SK-N-SH treated with all-trans-retinoic acid at 6 μM for 48 hours (cell line): ENCODE measurements around the gene PIGN.

Experiments used
- ATAC-seq: fragments of 200-7000 bp; cut with Tn5 transposase; 3 replicates; pipeline ENCODE4 v1.9.1; 2020; ENCODE audit warnings: mild to moderate bottlenecking, moderate library complexity
- ARNTL ChIP-seq: fragments of 450-650 bp; formaldehyde crosslinking; IDR thresholded peaks from 2 replicates; pipeline ENCODE4 v1.5.0; 2020; ENCODE audit warnings: low read depth, mild to moderate bottlenecking, moderate library complexity, borderline replicate concordance
- BACH2 ChIP-seq: fragments of 250-450 bp; sonication (Bioruptor Pico); IDR thresholded peaks from 2 replicates; pipeline ENCODE4 v1.9.0; 2021; ENCODE audit warnings: mild to moderate bottlenecking, borderline replicate concordance
- CSDC2 ChIP-seq: fragments of 250-450 bp; sonication (Bioruptor Pico); IDR thresholded peaks from 2 replicates; pipeline ENCODE4 v1.5.0; 2020; ENCODE audit warnings: mild to moderate bottlenecking, moderate library complexity
- CSRNP3 ChIP-seq: fragments of 250-450 bp; sonication (Bioruptor Pico); IDR thresholded peaks from 2 replicates; pipeline ENCODE4 v1.5.1; 2021; ENCODE audit warnings: mild to moderate bottlenecking, moderate library complexity
- ESRRG ChIP-seq: fragments of 250-450 bp; sonication (Bioruptor Pico); IDR thresholded peaks from 2 replicates; pipeline ENCODE4 v1.6.1; 2021; ENCODE audit warnings: mild to moderate bottlenecking
- GLIS3 ChIP-seq: fragments of 250-450 bp; sonication (Bioruptor Pico); IDR thresholded peaks from 2 replicates; pipeline ENCODE4 v1.5.0; 2020; ENCODE audit warnings: mild to moderate bottlenecking, moderate library complexity
- ISL1 ChIP-seq: fragments of 250-450 bp; sonication (Bioruptor Pico); IDR thresholded peaks from 2 replicates; pipeline ENCODE4 v2.1.2; 2022; ENCODE audit warnings: mild to moderate bottlenecking, moderate library complexity
- OSR1 ChIP-seq: fragments of 250-450 bp; sonication (Bioruptor Pico); IDR thresholded peaks from 2 replicates; pipeline ENCODE4 v1.8.0; 2022; ENCODE audit warnings: moderate library complexity, mild to moderate bottlenecking, inconsistent platforms
- PATZ1 ChIP-seq: fragments of 250-450 bp; sonication (Bioruptor Pico); IDR thresholded peaks from 2 replicates; pipeline ENCODE4 v1.8.0; 2020; ENCODE audit warnings: mild to moderate bottlenecking, moderate library complexity, borderline replicate concordance
- RARB ChIP-seq: fragments of 250-450 bp; sonication (Bioruptor Pico); IDR thresholded peaks from 2 replicates; pipeline ENCODE4 v1.8.0; 2021; ENCODE audit warnings: mild to moderate bottlenecking, moderate library complexity
- SNAI2 ChIP-seq: fragments of 250-450 bp; sonication (Bioruptor Pico); IDR thresholded peaks from 2 replicates; pipeline ENCODE4 v1.5.0; 2020; ENCODE audit warnings: mild to moderate bottlenecking, moderate library complexity
- TCF4 ChIP-seq: fragments of 250-450 bp; sonication (Bioruptor Pico); IDR thresholded peaks from 2 replicates; pipeline ENCODE4 v1.8.0; 2021; ENCODE audit warnings: mild to moderate bottlenecking, moderate library complexity, borderline replicate concordance
- TOX ChIP-seq: fragments of 250-450 bp; sonication (Bioruptor Pico); IDR thresholded peaks from 2 replicates; pipeline ENCODE4 v1.8.0; 2021; ENCODE audit warnings: mild to moderate bottlenecking, moderate library complexity, borderline replicate concordance
- ZC3H10 ChIP-seq: fragments of 250-450 bp; sonication (Bioruptor Pico); IDR thresholded peaks from 2 replicates; pipeline ENCODE4 v1.5.1; 2021; ENCODE audit warnings: mild to moderate bottlenecking, moderate library complexity
- ZFP3 ChIP-seq: fragments of 250-450 bp; sonication (Bioruptor Pico); IDR thresholded peaks from 2 replicates; pipeline ENCODE4 v1.5.0; 2020; ENCODE audit warnings: mild to moderate bottlenecking, moderate library complexity
- ZFP30 ChIP-seq: fragments of 450-650 bp; formaldehyde crosslinking; IDR thresholded peaks from 2 replicates; pipeline ENCODE4 v1.5.0; 2022; ENCODE audit warnings: mild to moderate bottlenecking, moderate library complexity
- ZNF70 ChIP-seq: fragments of 450-650 bp; formaldehyde crosslinking; IDR thresholded peaks from 2 replicates; pipeline ENCODE4 v1.5.0; 2020; ENCODE audit warnings: mild to moderate bottlenecking, moderate library complexity
- ZNF8 ChIP-seq: fragments of 450-650 bp; formaldehyde crosslinking; IDR thresholded peaks from 2 replicates; pipeline ENCODE4 v1.5.0; 2020; ENCODE audit warnings: mild to moderate bottlenecking, moderate library complexity
- TF ChIP-seq, protein P1 (sequence below): fragments of 250-450 bp; sonication (Bioruptor Pico); IDR thresholded peaks from 2 replicates; pipeline ENCODE4 v1.5.0; 2020; ENCODE audit warnings: mild to moderate bottlenecking, moderate library complexity
- TF ChIP-seq, protein P2 (sequence below): fragments of 250-450 bp; sonication (Bioruptor Pico); IDR thresholded peaks from 2 replicates; pipeline ENCODE4 v1.5.1; 2020; ENCODE audit warnings: low read depth, mild to moderate bottlenecking, moderate library complexity
- TF ChIP-seq, protein P3 (sequence below): fragments of 250-450 bp; sonication (Bioruptor Pico); IDR thresholded peaks from 2 replicates; pipeline ENCODE4 v1.8.0; 2021; ENCODE audit warnings: low read depth, mild to moderate bottlenecking, moderate library complexity, borderline replicate concordance

PIGN gene

GRCh38 chr18:62018034-62018758 is 168.7 kb downstream of the PIGN start:
- TF ChIP-seq TCF4 (CRISPR knock-in tag): peak; percentile 77; the same call in 1 of the 2 replicates
- TF ChIP-seq ZFP30 (CRISPR knock-in tag): no peak
- TF ChIP-seq, protein P1, sequence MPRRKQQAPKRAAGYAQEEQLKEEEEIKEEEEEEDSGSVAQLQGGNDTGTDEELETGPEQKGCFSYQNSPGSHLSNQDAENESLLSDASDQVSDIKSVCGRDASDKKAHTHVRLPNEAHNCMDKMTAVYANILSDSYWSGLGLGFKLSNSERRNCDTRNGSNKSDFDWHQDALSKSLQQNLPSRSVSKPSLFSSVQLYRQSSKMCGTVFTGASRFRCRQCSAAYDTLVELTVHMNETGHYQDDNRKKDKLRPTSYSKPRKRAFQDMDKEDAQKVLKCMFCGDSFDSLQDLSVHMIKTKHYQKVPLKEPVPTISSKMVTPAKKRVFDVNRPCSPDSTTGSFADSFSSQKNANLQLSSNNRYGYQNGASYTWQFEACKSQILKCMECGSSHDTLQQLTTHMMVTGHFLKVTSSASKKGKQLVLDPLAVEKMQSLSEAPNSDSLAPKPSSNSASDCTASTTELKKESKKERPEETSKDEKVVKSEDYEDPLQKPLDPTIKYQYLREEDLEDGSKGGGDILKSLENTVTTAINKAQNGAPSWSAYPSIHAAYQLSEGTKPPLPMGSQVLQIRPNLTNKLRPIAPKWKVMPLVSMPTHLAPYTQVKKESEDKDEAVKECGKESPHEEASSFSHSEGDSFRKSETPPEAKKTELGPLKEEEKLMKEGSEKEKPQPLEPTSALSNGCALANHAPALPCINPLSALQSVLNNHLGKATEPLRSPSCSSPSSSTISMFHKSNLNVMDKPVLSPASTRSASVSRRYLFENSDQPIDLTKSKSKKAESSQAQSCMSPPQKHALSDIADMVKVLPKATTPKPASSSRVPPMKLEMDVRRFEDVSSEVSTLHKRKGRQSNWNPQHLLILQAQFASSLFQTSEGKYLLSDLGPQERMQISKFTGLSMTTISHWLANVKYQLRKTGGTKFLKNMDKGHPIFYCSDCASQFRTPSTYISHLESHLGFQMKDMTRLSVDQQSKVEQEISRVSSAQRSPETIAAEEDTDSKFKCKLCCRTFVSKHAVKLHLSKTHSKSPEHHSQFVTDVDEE: 0 out of 2 replicates have a peak, but pooled peaks have one; percentile 39
- ATAC-seq: peak; percentile 99

DNA sequence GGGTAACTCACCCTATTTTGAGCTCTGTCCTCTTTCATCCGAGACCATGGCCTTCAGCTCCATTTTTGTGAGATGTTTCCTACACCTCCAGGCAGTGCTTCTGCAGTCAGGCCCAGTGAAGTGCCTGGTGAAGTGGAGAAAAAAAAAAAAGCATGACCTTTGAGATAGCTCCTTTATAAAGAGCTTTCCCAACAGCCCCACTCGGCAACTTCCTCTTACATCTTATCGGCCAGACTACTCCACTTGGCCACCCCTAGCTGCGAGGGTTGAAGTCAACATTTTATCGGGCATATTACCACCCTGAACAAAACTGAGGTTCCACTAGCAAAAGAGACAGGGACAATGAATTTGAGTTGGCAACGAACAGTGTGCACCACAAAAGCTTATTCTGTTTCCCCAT is 169.2 kb downstream of the PIGN start:
- ATAC-seq: peak; percentile 12
- TF ChIP-seq OSR1 (CRISPR knock-in tag) (no peak), GLIS3 (CRISPR knock-in tag) (no peak), PATZ1 (CRISPR knock-in tag) (no peak)
- TF ChIP-seq, protein P2, sequence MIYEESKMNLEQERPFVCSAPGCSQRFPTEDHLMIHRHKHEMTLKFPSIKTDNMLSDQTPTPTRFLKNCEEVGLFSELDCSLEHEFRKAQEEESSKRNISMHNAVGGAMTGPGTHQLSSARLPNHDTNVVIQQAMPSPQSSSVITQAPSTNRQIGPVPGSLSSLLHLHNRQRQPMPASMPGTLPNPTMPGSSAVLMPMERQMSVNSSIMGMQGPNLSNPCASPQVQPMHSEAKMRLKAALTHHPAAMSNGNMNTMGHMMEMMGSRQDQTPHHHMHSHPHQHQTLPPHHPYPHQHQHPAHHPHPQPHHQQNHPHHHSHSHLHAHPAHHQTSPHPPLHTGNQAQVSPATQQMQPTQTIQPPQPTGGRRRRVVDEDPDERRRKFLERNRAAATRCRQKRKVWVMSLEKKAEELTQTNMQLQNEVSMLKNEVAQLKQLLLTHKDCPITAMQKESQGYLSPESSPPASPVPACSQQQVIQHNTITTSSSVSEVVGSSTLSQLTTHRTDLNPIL (CRISPR knock-in tag): no peak

GRCh38 chr18:62011416-62011815 is 175.4 kb downstream of the PIGN start:
- ATAC-seq: no peak
- no peak for TF ChIP-seq ZNF70 (CRISPR knock-in tag)
- TF ChIP-seq ZFP3: no peak
- TF ChIP-seq, protein P3, sequence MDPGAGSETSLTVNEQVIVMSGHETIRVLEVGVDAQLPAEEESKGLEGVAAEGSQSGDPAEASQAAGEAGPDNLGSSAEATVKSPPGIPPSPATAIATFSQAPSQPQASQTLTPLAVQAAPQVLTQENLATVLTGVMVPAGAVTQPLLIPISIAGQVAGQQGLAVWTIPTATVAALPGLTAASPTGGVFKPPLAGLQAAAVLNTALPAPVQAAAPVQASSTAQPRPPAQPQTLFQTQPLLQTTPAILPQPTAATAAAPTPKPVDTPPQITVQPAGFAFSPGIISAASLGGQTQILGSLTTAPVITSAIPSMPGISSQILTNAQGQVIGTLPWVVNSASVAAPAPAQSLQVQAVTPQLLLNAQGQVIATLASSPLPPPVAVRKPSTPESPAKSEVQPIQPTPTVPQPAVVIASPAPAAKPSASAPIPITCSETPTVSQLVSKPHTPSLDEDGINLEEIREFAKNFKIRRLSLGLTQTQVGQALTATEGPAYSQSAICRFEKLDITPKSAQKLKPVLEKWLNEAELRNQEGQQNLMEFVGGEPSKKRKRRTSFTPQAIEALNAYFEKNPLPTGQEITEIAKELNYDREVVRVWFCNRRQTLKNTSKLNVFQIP (CRISPR knock-in tag): no peak
- TF ChIP-seq RARB (CRISPR knock-in tag): no peak
- no peak for TF ChIP-seq CSDC2 (CRISPR knock-in tag)
- TF ChIP-seq BACH2 (CRISPR knock-in tag): no peak
- no peak for TF ChIP-seq ISL1 (CRISPR knock-in tag)
- no peak for TF ChIP-seq ZNF8
- no peak for TF ChIP-seq CSRNP3 (CRISPR knock-in tag)
- TF ChIP-seq OSR1 (CRISPR knock-in tag): no peak

DNA sequence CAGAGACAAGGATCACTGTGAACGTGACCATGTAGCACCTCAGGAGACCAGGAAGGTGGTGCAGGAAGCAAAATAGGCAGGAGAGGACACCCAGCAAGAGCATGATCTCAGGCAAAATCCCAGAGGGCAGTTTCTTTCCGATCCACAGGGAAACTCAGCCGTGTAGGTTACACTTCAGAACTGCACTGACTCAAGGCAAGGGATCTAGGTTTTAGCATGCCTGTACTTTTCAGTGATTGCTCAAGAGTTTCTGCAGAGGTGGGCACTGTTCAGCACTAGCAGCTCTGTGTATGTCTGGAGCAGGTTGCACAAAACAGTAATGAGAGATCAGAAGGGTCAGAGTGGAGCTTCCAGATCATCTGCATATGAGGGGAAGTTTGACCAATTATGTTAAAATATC is 177.3 kb downstream of the PIGN start:
- ATAC-seq: no peak
- no peak for TF ChIP-seq TOX (CRISPR knock-in tag)
- TF ChIP-seq ESRRG (CRISPR knock-in tag): no peak
- no peak for TF ChIP-seq ZC3H10
- TF ChIP-seq BACH2 (CRISPR knock-in tag): no peak
- no peak for TF ChIP-seq GLIS3 (CRISPR knock-in tag)
- TF ChIP-seq, protein P3 (CRISPR knock-in tag): no peak
- TF ChIP-seq ZFP3: no peak
- no peak for TF ChIP-seq ARNTL (CRISPR knock-in tag)
- TF ChIP-seq ZFP30 (CRISPR knock-in tag): no peak
- TF ChIP-seq, protein P1: no peak
- TF ChIP-seq SNAI2: no peak
